WERI-Rb-1 (cell line): Measurements from ENCODE around the gene KRTAP19-3.

ENCODE experiments used
- DNase-seq: peaks from one replicate; pipeline ENCODE4 v3.0.0-alpha.2; 2020
- H3K27ac ChIP-seq: fragments of 250-450 bp; sonication (Bioruptor Pico); 2 replicates; pipeline ENCODE4 v1.5.1; 2020; ENCODE audit warnings: mild to moderate bottlenecking, moderate library complexity
- H3K27me3 ChIP-seq: fragments of 250-450 bp; sonication (Bioruptor Pico); 2 replicates; pipeline ENCODE4 v1.5.1; 2021; ENCODE audit warnings: mild to moderate bottlenecking, low read depth, moderate library complexity; ENCODE audit not compliant: insufficient read depth, severe bottlenecking
- H3K36me3 ChIP-seq: fragments of 250-450 bp; sonication (Bioruptor Pico); 2 replicates; pipeline ENCODE4 v1.5.1; 2020; ENCODE audit warnings: mild to moderate bottlenecking, moderate library complexity
- H3K4me3 ChIP-seq: 2 replicates; pipeline ENCODE4 v1.5.1; 2011; ENCODE audit warnings: low read depth, mild to moderate bottlenecking, control low read depth, low read length
- H3K9me3 ChIP-seq: fragments of 250-450 bp; sonication (Bioruptor Pico); 2 replicates; pipeline ENCODE4 v1.5.1; 2021; ENCODE audit warnings: mild to moderate bottlenecking, moderate library complexity; ENCODE audit not compliant: severe bottlenecking
- TF ChIP-seq, protein P1 (sequence below): IDR thresholded peaks from 2 replicates; pipeline ENCODE4 v1.5.1; 2011; ENCODE audit warnings: low read depth, mild to moderate bottlenecking, control low read depth, inconsistent platforms, low read length

The KRTAP19-3 gene

DNA sequence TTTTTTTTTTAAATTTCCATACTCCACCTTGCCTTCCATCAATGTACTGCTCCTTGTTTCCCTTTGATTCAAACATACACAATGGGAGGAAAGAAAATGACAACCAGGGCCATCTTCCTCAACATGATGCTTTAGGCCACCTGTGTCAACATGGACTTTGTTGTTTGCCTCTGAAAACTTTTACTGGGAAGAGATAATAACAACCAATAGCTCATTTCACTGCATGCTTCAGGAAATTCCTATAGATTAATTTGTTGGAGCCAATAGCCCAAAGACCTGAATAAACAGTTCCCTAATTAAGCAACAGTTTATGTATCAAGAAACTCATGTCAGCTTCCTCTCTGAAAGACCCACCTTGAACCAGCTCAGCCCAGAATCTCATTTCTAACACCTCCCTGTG, 48.6 kb downstream of the KRTAP19-3 start:
- Histone ChIP-seq H3K27ac (no peak overlapping the region), H3K27me3 (peaks cover 94% of the 10 kb centered on the region), H3K9me3 (no peaks in the 10 kb centered on the region), H3K36me3 (no peaks in the 10 kb centered on the region), H3K4me3 (no peak overlapping the region)
- DNase-seq: no peak
- TF ChIP-seq, protein P1, sequence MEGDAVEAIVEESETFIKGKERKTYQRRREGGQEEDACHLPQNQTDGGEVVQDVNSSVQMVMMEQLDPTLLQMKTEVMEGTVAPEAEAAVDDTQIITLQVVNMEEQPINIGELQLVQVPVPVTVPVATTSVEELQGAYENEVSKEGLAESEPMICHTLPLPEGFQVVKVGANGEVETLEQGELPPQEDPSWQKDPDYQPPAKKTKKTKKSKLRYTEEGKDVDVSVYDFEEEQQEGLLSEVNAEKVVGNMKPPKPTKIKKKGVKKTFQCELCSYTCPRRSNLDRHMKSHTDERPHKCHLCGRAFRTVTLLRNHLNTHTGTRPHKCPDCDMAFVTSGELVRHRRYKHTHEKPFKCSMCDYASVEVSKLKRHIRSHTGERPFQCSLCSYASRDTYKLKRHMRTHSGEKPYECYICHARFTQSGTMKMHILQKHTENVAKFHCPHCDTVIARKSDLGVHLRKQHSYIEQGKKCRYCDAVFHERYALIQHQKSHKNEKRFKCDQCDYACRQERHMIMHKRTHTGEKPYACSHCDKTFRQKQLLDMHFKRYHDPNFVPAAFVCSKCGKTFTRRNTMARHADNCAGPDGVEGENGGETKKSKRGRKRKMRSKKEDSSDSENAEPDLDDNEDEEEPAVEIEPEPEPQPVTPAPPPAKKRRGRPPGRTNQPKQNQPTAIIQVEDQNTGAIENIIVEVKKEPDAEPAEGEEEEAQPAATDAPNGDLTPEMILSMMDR: no peak
